ENCODE measurements around the gene NDUFB2.

GRCh38 chr7:140697447-140698143, 1.1 kb downstream of the NDUFB2 start:
- TF ChIP-seq POLR2AphosphoS5 (IDR thresholded peaks at IDR 0.05) = no peak
- TF ChIP-seq, protein P1, sequence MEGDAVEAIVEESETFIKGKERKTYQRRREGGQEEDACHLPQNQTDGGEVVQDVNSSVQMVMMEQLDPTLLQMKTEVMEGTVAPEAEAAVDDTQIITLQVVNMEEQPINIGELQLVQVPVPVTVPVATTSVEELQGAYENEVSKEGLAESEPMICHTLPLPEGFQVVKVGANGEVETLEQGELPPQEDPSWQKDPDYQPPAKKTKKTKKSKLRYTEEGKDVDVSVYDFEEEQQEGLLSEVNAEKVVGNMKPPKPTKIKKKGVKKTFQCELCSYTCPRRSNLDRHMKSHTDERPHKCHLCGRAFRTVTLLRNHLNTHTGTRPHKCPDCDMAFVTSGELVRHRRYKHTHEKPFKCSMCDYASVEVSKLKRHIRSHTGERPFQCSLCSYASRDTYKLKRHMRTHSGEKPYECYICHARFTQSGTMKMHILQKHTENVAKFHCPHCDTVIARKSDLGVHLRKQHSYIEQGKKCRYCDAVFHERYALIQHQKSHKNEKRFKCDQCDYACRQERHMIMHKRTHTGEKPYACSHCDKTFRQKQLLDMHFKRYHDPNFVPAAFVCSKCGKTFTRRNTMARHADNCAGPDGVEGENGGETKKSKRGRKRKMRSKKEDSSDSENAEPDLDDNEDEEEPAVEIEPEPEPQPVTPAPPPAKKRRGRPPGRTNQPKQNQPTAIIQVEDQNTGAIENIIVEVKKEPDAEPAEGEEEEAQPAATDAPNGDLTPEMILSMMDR (IDR thresholded peaks at IDR 0.05 in 8 of 11, conservative IDR thresholded peaks at IDR 0.05 in 3 of 11) = no peak

All from spleen (tissue), 7 donors.